ENCODE data around the gene NLGN2. TPM values are rescaled to one million over a fixed set of nuclear protein-coding genes. Genes with fewer than 3 reads are reported as not detected.

Gene NLGN2
- total RNA-seq, 2 experiments from 2014 or later = 6.6 to 7.9 TPM

- POLR2A ChIA-PET = no interaction called here
- CTCF ChIA-PET = interaction anchor here (0.6 to 1.4 kb wide), 2 partner anchors 10 to 270 kb away, joined by 4 to 7 read pairs; no protein-coding TSS in a partner anchor
Measured at GRCh38 chr17:7426203-7426863, 18.7 kb downstream of the NLGN2 start.

GRCh38 chr17:7426896-7427489 lies 19.3 kb downstream of the NLGN2 start:
- POLR2A ChIA-PET = no interaction called here
- CTCF ChIA-PET = interaction anchor here (1.1 kb wide), 1 partner anchor 71 kb away, joined by 3 read pairs; no protein-coding TSS in a partner anchor

GRCh38 chr17:7427549-7427948 lies 19.9 kb downstream of the NLGN2 start:
- ChIA-PET CTCF (interaction anchor here (1.1 kb wide), 1 partner anchor 71 kb away, joined by 3 read pairs; no protein-coding TSS in a partner anchor), POLR2A (no interaction called here)

- ChIA-PET CTCF (interaction anchor here (0.8 kb wide), 1 partner anchor 132 kb away, joined by 4 read pairs; no protein-coding TSS in a partner anchor), POLR2A (no interaction called here)
Measured at GRCh38 chr17:7428557-7428956, 20.9 kb downstream of the NLGN2 start, which contains the start of gene SPEM3. SPEM3 (plus strand) TSS chr17:7428857; CDS start chr17:7428903, 46 bp downstream.

GRCh38 chr17:7429722-7430121 lies 22.1 kb downstream of the NLGN2 start:
- POLR2A ChIA-PET = interaction anchor here (0.5 kb wide), 1 partner anchor 109 kb away, joined by 3 read pairs; no protein-coding TSS in a partner anchor
- CTCF ChIA-PET = no interaction called here

GRCh38 chr17:7431231-7431630 lies 23.6 kb downstream of the NLGN2 start:
- ChIA-PET POLR2A (no interaction called here), CTCF (interaction anchor here (2.3 kb wide), 1 partner anchor 75 kb away, joined by 12 read pairs; the partner anchor contains the start of gene TMEM95)

GRCh38 chr17:7432296-7432695 lies 24.7 kb downstream of the NLGN2 start:
- ChIA-PET POLR2A (no interaction called here), CTCF (interaction anchor here (0.8 to 2.3 kb wide), 2 partner anchors 28 to 76 kb away, joined by 9 to 12 read pairs; partner anchors contain the start of genes TMEM256 and TMEM95)

GRCh38 chr17:7435676-7436555 lies 28.3 kb downstream of the NLGN2 start:
- ChIA-PET CTCF (interaction anchor here (1.0 to 4.4 kb wide), 24 partner anchors 10 to 282 kb away, joined by 3 to 34 read pairs (median 5); partner anchors contain the start of genes CHRNB1, DNAH2, MPDU1 and PLSCR3), POLR2A (interaction anchor here (1.0 to 2.4 kb wide), 8 partner anchors 32 to 153 kb away, joined by 3 to 10 read pairs (median 4); partner anchors contain the start of genes MPDU1, POLR2A, SOX15 and TMEM256)

GRCh38 chr17:7436556-7437368 lies 29.1 kb downstream of the NLGN2 start:
- CTCF ChIA-PET = interaction anchor here (0.6 to 4.4 kb wide), 40 partner anchors 9 to 417 kb away, joined by 3 to 34 read pairs (median 4); partner anchors contain the start of genes ACAP1, CHRNB1, DNAH2 and MPDU1
- POLR2A ChIA-PET = interaction anchor here (0.6 to 2.4 kb wide), 12 partner anchors 18 to 253 kb away, joined by 3 to 11 read pairs (median 4); partner anchors contain the start of genes MPDU1, POLR2A, SOX15 and TMEM256

- POLR2A ChIA-PET = interaction anchor here (0.6 to 1.2 kb wide), 5 partner anchors 17 to 252 kb away, joined by 3 to 11 read pairs (median 3); no protein-coding TSS in a partner anchor
- CTCF ChIA-PET = interaction anchor here (0.6 to 4.4 kb wide), 34 partner anchors 10 to 280 kb away, joined by 3 to 34 read pairs (median 4); partner anchors contain the start of genes ACAP1, DNAH2, MPDU1 and SENP3
Measured at GRCh38 chr17:7437369-7437863, 29.8 kb downstream of the NLGN2 start.

- POLR2A ChIA-PET = interaction anchor here (0.8 kb wide), 1 partner anchor 35 kb away, joined by 3 read pairs; no protein-coding TSS in a partner anchor
Measured at GRCh38 chr17:7437950-7438614, 30.4 kb downstream of the NLGN2 start.

GRCh38 chr17:7438656-7439460 lies 31.2 kb downstream of the NLGN2 start:
- POLR2A ChIA-PET = interaction anchor here (0.8 kb wide), 1 partner anchor 36 kb away, joined by 3 read pairs; no protein-coding TSS in a partner anchor
- CTCF ChIA-PET = interaction anchor here (1.2 to 1.3 kb wide), 2 partner anchors 82 to 122 kb away, joined by 3 to 6 read pairs; no protein-coding TSS in a partner anchor

More at GRCh38 chr17:7437950-7438614, 30.4 kb downstream of the NLGN2 start:
- CTCF ChIA-PET = interaction anchor here (0.7 to 2.3 kb wide), 5 partner anchors 38 to 123 kb away, joined by 3 to 11 read pairs (median 6); no protein-coding TSS in a partner anchor

- POLR2A ChIA-PET = no interaction called here
- CTCF ChIA-PET = interaction anchor here (1.7 to 2.6 kb wide), 2 partner anchors 83 to 85 kb away, joined by 5 to 11 read pairs; partner anchors contain the start of gene TMEM95
Measured at GRCh38 chr17:7439462-7440112, 31.9 kb downstream of the NLGN2 start, which contains the start of gene FGF11. FGF11 (plus strand) TSS chr17:7439512; CDS start chr17:7439621, 109 bp downstream.

- ChIA-PET POLR2A (interaction anchor here (0.9 kb wide), 1 partner anchor 15 kb away, joined by 3 read pairs; no protein-coding TSS in a partner anchor), CTCF (interaction anchor here (0.6 to 2.6 kb wide), 5 partner anchors 13 to 86 kb away, joined by 3 to 11 read pairs (median 3); partner anchors contain the start of gene TMEM95)
Measured at GRCh38 chr17:7440113-7440833, 32.6 kb downstream of the NLGN2 start.

- CTCF ChIA-PET = interaction anchor here (0.6 to 2.6 kb wide), 8 partner anchors 13 to 161 kb away, joined by 3 to 11 read pairs (median 3); partner anchors contain the start of gene TMEM95
- POLR2A ChIA-PET = interaction anchor here (0.6 to 0.9 kb wide), 5 partner anchors 14 to 80 kb away, joined by 3 to 6 read pairs (median 4); no protein-coding TSS in a partner anchor
Measured at GRCh38 chr17:7440834-7441195, 33.2 kb downstream of the NLGN2 start.

Data from activated CD8-positive, alpha-beta memory T cell treated with anti-CD3 and anti-CD28 coated beads for 36 hours (primary cell).